Sciatic nerve (tissue), 2 donors: Measurements from ENCODE around the gene SIGLEC5. TPM values are rescaled to one million over a fixed set of nuclear protein-coding genes. Genes with fewer than 3 reads are reported as not detected.
"Not testable (repeated sequence)": the region's sequence is repeated elsewhere in the genome, so short reads cannot be mapped to it uniquely, and the experiment has no call there.

ENCODE experiments used
- ATAC-seq: fragments of 200-7000 bp; cut with Tn5 transposase; one replicate; pipeline ENCODE4 v1.9.1; 2020; ENCODE audit warnings: mild to moderate bottlenecking, moderate library complexity
- DNase-seq: peaks from one replicate; pipeline ENCODE4 v3.0.0-alpha.2; 2020; ENCODE audit warnings: low spot score
- intact Hi-C: fragments of 100-400 bp; cut with DNase I; formaldehyde crosslinking; loops from one replicate; pipeline ENCODE4 v1.14.2; 2022
- total RNA-seq: library from RNA; stranded (reverse); fragmentation: NEBNext Ultra II Directional; extraction: Animal tissue kit (Norgen Biotek cat#: 25700); gene quantifications from one replicate; pipeline ENCODE4 v1.2.1, GENCODE V29; 2021
- donor health status: DM: no; HTN: no; CAD: no.
- donor health status: DM: no; HTN: no; CAD: no.

Gene SIGLEC5, protein sequence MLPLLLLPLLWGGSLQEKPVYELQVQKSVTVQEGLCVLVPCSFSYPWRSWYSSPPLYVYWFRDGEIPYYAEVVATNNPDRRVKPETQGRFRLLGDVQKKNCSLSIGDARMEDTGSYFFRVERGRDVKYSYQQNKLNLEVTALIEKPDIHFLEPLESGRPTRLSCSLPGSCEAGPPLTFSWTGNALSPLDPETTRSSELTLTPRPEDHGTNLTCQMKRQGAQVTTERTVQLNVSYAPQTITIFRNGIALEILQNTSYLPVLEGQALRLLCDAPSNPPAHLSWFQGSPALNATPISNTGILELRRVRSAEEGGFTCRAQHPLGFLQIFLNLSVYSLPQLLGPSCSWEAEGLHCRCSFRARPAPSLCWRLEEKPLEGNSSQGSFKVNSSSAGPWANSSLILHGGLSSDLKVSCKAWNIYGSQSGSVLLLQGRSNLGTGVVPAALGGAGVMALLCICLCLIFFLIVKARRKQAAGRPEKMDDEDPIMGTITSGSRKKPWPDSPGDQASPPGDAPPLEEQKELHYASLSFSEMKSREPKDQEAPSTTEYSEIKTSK
- total RNA-seq = not detected

DNA sequence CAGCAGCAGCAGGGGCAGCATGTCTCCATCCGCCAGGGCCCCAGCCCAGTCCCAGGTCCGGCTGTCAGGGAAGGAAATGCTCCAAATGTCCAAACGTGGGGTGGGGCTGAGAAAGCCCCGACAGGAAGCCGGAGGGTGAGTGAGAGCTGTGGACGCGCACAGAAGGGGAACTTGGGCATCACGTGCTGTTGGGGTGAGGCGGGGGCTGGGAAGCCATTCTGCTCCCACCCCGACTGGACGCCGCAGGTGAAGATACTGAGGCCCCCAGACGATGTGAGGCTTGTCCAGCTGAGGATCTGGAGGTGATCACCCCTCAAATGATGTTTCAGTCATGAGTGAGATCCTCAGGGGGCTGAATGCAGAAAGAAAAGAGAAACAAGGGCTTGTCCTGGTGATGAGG, at the start of gene SIGLEC5:
Gene SIGLEC5 (minus strand): TSS at position 87 of the 400 bp plus-strand sequence. CDS start 66 bp downstream, at position 21.
- ATAC-seq = peak; percentile 64
- intact Hi-C loops, DNase-seq: not testable (repeated sequence)

DNA sequence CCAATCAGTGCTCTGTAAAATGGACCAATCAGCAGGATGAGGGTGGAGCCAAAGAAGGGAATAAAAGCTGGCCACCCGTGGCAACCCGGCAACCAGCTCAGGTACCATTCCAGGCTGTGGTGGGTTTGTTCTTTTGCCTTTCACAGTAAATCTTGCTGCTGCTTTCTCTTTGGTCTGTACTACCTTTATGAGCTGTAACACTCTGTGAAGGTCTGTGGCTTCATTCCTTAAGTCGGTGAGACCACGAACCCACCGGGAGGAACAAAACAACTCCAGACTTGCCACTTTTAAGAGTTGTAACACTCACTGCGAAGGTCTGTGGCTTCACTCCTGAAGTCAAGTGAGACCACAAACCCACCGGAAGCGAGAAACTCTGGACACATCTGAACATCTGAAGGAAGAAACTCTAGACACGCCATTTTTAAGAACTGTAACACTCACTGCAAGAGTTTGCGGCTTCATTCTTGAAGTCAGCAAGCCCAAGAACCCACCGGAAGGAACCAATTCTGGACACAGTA, 46.4 kb upstream of the SIGLEC5 start:
- DNase-seq (no peak), ATAC-seq (no peak)
- intact Hi-C loops = no loop called here

DNA sequence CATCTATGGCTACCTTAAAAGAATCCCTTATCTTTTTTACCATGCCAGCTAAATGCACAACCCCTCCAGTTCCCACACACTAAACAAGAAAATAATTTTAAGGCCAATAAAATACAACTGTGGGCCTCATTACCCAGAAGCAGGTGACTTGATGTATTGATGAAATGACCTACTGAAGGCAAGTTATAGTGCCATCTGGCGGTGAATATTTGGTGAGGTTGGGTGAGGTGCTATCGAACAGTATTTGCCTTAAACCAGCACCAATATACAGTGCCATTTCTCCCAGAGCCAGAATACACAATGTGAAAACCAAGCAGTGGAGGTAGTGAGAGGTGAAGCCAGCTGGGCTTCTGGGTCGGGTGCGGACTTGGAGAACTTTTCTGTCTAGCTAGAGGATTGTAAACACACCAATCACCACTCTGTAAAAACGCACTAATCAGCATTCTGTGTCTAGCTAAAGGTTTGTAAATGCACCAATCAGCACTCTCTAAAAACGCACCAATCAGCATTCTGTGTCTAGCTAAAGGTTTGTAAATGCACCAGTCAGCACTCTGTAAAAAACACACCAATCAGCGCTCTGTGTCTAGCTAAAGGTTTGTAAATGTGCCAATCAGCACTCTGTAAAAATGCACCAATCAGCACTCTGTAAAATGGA, 45.8 kb upstream of the SIGLEC5 start:
- DNase-seq, intact Hi-C loops, ATAC-seq: not testable (repeated sequence)

DNA sequence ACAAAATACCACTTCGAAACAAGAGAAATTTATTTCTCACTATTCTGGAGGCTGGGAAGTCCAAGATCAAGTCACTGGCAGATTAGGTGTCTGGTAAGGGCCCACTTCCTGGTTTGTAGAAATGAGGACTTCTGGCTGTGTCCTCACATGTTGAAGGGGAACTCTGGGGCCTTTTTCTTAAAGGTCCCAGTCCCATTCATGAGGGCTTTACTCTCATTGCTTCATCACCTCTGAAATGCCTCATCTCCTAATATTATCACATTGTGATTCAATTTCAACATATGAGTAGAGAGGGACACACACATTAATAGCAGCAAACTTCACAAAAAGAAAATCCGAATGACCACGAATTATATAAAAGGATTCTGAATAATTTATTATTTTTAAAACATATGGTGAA, 38.0 kb upstream of the SIGLEC5 start:
- no peak for ATAC-seq
- intact Hi-C loops = no loop called here

DNA sequence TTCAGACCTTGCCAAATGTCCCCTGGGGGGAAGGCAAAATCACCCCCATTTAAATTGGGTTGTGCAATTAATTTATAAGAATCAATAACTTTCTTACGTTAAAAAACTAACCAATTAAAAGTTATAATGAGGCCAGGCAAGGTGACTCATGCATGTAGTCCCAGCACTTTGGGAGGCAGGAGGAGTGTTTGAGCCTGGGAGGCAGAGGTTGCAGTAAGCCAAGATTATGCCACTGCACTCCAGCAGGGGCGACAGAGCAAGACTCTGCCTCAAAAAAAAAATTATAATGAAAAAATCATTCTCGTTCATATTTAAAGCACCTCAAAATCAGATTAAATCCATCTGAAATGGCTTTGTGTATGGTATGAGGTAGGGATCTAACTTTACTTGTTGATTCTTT, 34.8 kb upstream of the SIGLEC5 start:
- DNase-seq (no peak), ATAC-seq (no peak)
- intact Hi-C loops = no loop called here

More for the DNA sequence above, 38.0 kb upstream of the SIGLEC5 start:
- no peak for DNase-seq

DNA sequence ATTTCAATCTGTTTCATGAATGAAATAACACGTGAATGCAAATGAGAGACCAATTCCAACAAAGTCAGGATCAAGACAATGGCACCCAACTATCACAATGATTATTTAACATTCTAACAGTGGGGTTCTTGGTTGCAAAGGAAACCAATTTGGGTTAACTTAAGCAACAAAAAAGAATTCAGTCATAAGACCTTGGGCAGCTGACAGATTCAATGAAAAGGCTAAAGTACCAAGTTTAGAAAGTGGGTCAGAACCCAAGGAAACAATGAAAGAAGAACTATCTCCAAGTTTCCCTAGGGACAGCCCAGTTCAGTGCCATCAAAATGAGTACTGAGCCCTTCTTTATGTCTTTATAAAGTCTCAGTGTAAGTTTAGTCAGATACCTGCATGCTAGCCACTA, 33.9 kb upstream of the SIGLEC5 start:
- ATAC-seq = no peak
- intact Hi-C loops = no loop called here
- DNase-seq = no peak

DNA sequence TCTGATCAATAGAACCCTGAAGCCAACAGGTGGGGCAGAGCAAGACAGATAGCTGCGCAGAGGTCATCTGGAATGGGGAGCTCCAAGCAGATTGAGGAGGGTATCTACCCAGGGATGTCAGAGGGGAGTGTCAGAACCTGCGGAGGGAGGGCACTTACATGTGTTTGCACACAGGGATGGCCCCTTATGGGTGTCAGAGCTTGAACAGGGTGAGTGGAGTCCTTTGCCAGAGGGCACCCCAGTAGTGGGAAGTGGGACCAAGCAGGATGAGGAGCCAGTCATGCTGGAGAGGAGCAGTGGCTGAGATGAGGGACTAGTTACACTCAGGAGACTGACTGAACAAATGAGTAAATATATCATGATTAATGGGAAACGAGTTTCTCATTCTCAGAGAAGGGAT, 33.4 kb upstream of the SIGLEC5 start:
- ATAC-seq (no peak), DNase-seq (no peak)
- intact Hi-C loops = no loop called here

DNA sequence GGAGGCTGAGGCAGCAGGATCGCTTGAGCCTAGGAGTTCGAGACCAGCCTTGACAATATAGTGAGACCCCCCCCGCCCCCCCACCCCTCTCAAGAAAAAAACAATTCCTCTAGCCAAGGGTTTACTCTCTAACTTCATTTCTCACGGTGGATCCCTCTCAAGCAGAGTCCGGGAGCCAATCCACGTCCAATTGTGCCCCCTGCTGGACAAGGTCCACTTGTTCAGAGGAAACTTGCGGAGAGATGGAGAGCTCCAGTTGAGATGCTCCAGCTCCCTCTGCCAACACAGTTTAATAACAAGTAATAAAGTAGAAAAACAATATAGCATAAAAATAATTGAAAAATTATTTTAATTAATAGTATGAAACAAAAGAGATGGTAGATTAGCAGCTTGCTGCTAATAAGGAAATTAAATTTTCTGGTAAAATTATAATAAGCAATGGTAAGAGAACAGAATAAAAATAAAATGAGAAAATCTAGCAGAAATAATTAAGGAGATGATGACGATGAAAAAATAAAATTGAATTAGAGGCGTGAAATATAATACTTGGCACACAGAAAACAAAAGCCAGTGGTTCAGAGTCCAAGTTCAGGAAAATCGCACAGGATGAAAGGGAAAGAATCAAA, 30.9 kb upstream of the SIGLEC5 start:
- intact Hi-C loops = no loop called here
- ATAC-seq (peak; percentile 59), DNase-seq (peak; percentile 89)

DNA sequence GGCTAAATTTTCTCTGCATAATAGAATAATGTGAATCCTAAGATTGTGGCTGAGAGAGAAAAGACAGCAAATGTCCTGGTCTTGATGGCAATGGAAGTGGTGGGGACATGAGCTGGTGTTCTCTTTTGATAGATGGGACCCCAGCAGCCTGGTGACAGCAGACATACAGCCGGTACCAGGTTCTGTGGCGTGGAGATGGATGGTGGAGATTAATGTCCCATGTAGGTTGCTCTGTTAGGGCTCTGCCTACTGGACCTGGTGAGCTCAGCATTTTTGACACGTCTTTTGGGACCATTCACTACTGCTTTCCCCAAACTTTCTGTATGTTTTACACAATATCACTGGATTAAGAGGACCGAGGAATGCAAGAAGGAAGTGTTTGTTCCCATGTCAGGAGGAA, 24.6 kb upstream of the SIGLEC5 start:
- ATAC-seq (no peak), DNase-seq (no peak)
- intact Hi-C loops = no loop called here

DNA sequence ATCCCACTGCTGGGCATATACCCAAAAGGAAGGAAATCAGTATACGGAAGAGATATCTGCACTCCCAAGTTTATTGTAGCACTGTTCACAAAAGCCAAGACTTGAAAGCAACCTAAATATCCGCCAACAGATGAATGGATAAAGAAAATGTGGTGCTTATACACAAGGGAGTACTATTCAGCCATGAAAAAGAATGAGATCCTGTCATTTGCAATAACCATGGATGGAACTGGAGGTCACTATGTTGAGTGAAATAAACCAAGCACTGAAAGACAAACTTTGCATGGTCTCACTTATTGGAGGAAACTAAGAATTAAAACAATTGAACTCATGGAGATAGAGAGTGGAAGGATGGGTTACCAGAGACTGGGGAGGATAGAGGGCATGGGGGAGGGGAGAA, 23.0 kb upstream of the SIGLEC5 start:
- DNase-seq (no peak), ATAC-seq (no peak)
- intact Hi-C loops = no loop called here

DNA sequence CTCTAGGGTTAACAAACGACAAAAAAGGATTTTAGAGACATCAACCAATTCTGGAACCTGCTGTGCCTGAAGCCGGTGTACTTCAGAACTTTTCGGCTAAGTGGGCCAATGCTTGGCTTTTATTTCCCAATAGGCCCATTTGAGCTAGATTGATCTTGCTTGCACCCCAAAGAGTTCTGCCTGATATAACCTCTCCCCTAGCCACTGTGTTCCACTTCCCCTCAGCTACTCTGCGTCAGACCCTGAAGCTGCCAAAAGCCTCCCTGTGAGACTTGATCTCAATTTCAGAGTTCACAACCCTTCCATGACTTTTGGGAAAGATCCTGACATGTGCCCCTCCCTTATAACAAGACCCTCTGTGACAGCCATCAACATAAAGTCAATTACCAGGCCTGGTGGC, 22.1 kb upstream of the SIGLEC5 start:
- no peak for ATAC-seq
- intact Hi-C loops = no loop called here
- no peak for DNase-seq

DNA sequence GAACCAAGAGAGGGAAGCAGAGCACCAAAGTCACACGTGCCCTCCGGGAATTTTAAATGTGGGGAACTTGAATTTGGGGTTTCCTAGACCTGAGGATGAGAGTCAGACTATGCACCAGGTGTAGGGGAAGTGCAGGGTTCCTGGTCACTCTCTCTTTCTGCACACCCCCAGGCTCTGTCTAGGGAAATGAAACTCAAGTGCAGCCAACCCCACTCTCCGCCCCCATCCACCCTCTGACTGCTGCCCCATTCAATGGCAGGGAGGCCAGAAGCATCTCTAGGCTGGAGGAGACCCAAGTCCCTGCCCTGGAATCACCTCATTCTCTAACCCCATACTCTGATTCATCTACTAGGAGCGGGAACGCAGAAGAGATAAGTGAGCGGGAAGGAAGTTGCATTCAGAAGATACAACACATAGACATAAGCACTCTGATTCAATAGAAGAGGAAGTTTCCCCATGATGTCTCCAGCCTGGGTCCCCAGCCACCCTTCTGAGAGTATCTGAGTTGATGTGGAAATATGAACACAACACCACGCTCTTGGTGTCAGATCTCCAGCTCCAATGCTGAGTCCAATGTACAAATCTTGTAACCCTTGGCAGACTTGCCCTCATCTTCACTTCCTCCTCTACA, 21.1 kb upstream of the SIGLEC5 start:
- no peak for DNase-seq

DNA sequence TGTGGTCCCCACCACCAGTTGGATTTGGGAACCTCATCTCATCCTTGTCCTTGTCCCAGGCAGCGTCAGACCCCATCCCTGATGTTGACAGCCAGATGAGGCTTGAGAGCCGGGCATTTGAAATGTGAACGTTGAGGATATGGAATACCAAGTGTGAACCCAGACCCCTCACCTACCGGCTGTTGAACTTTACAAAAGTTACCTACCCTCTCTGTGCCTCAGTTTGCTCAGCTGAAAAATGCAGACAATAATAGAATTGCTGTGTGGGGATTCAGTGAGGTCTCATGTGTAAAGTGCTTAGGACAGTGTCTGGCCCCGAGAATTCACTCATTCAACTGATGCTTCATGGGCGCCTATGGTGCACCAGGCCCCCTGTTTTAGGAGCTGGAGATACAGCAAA, 17.1 kb upstream of the SIGLEC5 start:
- intact Hi-C loops = no loop called here
- ATAC-seq (no peak), DNase-seq (no peak)

More for the DNA sequence above, 21.1 kb upstream of the SIGLEC5 start:
- ATAC-seq = peak; percentile 53
- intact Hi-C loops = no loop called here

DNA sequence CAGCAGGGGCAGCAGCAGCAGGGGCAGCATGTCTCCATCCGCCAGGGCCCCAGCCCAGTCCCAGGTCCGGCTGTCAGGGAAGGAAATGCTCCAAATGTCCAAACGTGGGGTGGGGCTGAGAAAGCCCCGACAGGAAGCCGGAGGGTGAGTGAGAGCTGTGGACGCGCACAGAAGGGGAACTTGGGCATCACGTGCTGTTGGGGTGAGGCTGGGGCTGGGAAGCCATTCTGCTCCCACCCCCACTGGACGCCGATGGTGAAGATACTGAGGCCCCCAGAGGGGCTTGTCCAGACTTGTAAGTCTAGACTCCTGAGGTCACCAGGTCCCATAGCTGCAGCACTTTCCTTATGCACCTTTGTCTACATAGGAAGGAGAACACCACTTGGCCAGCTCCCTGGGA, 16.5 kb upstream of the SIGLEC5 start, which contains the start of gene SIGLEC14:
Gene SIGLEC14 (minus strand): TSS at position 96 of the 400 bp plus-strand sequence. CDS start 66 bp downstream, at position 30.
- intact Hi-C loops, DNase-seq: not testable (repeated sequence)
- ATAC-seq = peak; percentile 74

DNA sequence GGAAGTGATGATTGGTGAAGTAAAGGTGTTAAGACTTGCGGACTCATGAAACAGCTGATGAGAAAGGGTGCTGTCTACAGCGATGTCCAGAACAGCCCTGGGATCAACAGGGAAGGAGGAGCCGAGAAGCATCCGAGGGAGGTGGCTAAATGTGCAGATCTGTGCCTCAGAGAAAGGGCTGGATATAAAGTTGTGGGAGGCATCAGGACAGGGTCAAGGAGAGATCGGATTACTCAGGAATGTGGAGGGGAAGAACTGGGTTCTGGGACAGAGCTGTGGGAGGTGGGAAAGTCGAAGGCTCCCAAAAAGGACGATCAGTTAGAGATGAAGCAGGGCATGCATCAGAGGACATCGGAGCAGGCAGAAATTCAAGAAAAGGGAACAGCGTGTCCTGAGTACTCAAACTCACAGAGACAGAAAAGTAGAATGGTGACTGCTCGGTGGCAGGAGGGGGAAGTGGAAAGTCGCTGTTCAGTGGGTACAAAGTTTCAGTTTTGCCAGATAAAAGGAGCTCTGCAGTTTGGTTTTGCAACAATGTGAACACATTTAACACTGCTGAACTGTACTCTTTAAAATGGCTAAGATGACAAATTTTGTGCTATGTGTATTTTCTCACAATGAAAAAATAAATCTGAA, 14.6 kb upstream of the SIGLEC5 start:
- ATAC-seq = no peak
- DNase-seq = no peak
- intact Hi-C loops = no loop called here

DNA sequence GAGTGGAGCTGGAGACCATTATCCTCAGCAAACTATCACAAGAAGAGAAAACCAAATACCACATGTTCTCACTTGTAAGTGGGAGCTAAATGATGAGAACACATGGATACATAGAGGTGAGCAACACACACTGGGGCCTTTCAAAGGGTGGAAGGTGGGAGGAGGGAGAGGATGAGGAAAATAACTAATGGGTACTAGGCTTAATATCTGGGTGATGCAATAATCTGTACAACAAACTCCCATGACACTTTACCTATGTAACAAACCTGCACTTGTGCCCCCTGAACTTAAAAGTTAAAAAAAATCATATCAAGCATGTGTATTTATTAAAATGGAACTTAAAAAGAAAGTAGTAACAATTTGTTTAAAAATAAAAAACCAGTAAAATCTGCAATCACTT, 11.4 kb upstream of the SIGLEC5 start:
- no peak for ATAC-seq
- intact Hi-C loops = no loop called here
- no peak for DNase-seq

DNA sequence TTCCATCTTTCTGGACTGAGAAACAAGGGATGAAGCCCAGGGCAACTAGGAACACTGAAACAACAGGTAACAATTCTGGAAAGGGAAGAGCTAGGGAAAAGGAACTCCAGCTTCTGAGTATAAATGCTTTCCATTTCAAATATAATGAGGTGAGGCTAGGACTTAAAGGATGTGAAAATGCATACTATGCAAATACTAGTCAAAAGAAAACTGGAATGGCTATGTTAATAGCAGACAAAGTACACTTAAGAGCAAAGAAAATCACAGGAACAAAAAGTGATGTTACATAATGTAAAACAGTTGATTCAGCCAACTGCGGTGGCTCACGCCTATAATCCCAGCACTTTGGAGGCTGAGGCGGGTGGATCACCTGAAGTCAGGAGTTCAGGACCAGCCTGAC, 10.2 kb upstream of the SIGLEC5 start:
- ATAC-seq (no peak), DNase-seq (no peak)
- intact Hi-C loops = no loop called here

DNA sequence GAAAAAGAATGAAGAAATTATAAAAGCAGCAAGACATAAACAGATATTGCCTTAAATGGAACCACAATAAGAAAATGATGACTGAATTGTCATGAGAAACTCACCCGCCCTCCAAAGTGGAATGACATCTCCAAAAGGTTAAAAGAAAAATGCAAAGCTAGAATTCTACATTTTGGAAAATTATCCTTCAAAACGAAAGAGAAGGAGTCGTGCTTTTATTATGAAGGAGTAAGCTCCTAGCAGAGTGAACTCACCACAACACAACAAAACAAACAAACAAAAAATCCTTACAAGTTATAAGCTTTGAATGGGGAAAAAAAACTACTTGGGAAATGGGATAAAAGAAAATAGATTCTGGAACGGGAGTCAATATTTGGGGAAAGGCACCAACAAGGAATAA, 9.7 kb upstream of the SIGLEC5 start:
- no peak for DNase-seq
- intact Hi-C loops = no loop called here
- ATAC-seq = no peak
